Measurements from ENCODE around the gene NETO1. TPM values are rescaled to one million over a fixed set of nuclear protein-coding genes. Genes with fewer than 3 reads are reported as not detected.

Gene NETO1
- total and polyA plus RNA-seq, 8 donors: 0.26 to 2.3 (median 1.3) TPM; not detected in 4

GRCh38 chr18:72846736-72847533, 20.9 kb downstream of the NETO1 start:
- Histone ChIP-seq H3K9me3 (no peaks in the 10 kb centered on the region), H3K4me1 (no peaks in the 10 kb centered on the region), H3K27ac (no peak overlapping the region), H3K36me3 (no peaks in the 10 kb centered on the region), H3K27me3 (no peaks in the 10 kb centered on the region), H3K4me3 (no peak overlapping the region)
- 32 to 41% methylated on average over 7 of the region's 7 CpGs for WGBS, 2 donors
- ATAC-seq (no peak), FAIRE-seq (no peak), DNase-seq (no peak)
- TF ChIP-seq CTCF (IDR thresholded peaks at IDR 0.05): no peak
- intact Hi-C loops (cut with DNase I): no loop called here

- H3K9me3 ChIP-seq: no peaks in the 10 kb centered on the region
- intact Hi-C loops (cut with DNase I): no loop called here
- H3K4me3 ChIP-seq: no peak overlapping the region
- H3K36me3 ChIP-seq: no peaks in the 10 kb centered on the region
- no peak for DNase-seq
- H3K4me1 ChIP-seq: no peaks in the 10 kb centered on the region
- FAIRE-seq: no peak
- no peak for ATAC-seq
- WGBS, 2 donors: 56 to 72% methylated on average over 8 of the region's 8 CpGs
- no peak for TF ChIP-seq CTCF (IDR thresholded peaks at IDR 0.05)
- no peak overlapping the region for H3K27ac ChIP-seq
- no peaks in the 10 kb centered on the region for H3K27me3 ChIP-seq
Measured at GRCh38 chr18:72843743-72844142, 24.0 kb downstream of the NETO1 start.

- no peak for DNase-seq
- intact Hi-C loops (cut with DNase I): no loop called here
- TF ChIP-seq CTCF (IDR thresholded peaks at IDR 0.05): no peak
Measured at GRCh38 chr18:72840109-72840508, 27.7 kb downstream of the NETO1 start.

GRCh38 chr18:72834731-72835130, 33.1 kb downstream of the NETO1 start:
- H3K9me3 ChIP-seq: no peaks in the 10 kb centered on the region
- TF ChIP-seq CTCF (IDR thresholded peaks at IDR 0.05): no peak
- H3K27me3 ChIP-seq: peaks cover 0 to 6% (median 0%) of the 10 kb centered on the region in 4 donors
- ATAC-seq: no peak
- H3K27ac ChIP-seq: no peak overlapping the region
- no peaks in the 10 kb centered on the region for H3K4me1 ChIP-seq
- no peak for FAIRE-seq
- no peak overlapping the region for H3K4me3 ChIP-seq
- WGBS, 2 donors: 50 to 70% methylated on average over 3 of the region's 3 CpGs
- intact Hi-C loops (cut with DNase I): no loop called here
- no peaks in the 10 kb centered on the region for H3K36me3 ChIP-seq
- no peak for DNase-seq

More at GRCh38 chr18:72840109-72840508, 27.7 kb downstream of the NETO1 start:
- Histone ChIP-seq H3K36me3 (no peaks in the 10 kb centered on the region), H3K4me3 (no peak overlapping the region), H3K27me3 (no peaks in the 10 kb centered on the region), H3K9me3 (no peaks in the 10 kb centered on the region), H3K4me1 (no peaks in the 10 kb centered on the region), H3K27ac (no peak overlapping the region)
- WGBS, 2 donors: 18 to 28% methylated on average over 4 of the region's 4 CpGs
- ATAC-seq: no peak
- no peak for FAIRE-seq

DNA sequence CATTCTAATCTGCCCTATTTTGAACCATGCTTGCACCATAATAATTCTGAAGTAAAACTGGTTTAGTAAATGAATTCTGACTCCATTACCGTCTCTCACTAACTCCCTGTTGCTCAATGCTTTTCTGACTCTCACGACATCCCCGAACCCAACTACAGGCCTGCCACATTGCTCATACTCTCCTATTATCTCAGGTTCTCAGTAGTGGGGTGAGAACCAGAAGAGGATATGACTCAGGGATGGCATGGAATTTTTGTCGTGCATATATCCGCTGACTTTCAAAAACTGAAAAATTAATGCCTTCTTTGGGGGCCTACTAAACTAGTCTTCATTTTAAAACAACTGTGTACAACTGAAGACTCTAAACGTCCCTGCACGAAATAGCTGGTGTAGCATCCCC, 34.3 kb downstream of the NETO1 start:
- Histone ChIP-seq H3K27me3 (peaks cover 0 to 6% (median 0%) of the 10 kb centered on the region in 4 donors), H3K27ac (no peak overlapping the region), H3K4me1 (no peaks in the 10 kb centered on the region), H3K4me3 (no peak overlapping the region), H3K36me3 (no peaks in the 10 kb centered on the region), H3K9me3 (no peaks in the 10 kb centered on the region)
- no peak for FAIRE-seq
- intact Hi-C loops (cut with DNase I): no loop called here
- DNase-seq: no peak
- ATAC-seq: no peak
- WGBS, 2 donors: 63 to 84% methylated on average over 7 of the region's 7 CpGs
- no peak for TF ChIP-seq CTCF (IDR thresholded peaks at IDR 0.05)
